Erythroblast (primary cell): Measurements from ENCODE around the gene ACVR1B.

Experiments
- GATA1 ChIP-seq: IDR thresholded peaks from 2 replicates; pipeline ENCODE4 v1.6.1; 2011; ENCODE audit warnings: low read depth, mild to moderate bottlenecking, control low read depth, low read length, moderate library complexity
- POLR2A ChIP-seq: IDR thresholded peaks from 2 replicates; pipeline ENCODE4 v1.6.1; 2011; ENCODE audit warnings: mild to moderate bottlenecking, low read length

DNA sequence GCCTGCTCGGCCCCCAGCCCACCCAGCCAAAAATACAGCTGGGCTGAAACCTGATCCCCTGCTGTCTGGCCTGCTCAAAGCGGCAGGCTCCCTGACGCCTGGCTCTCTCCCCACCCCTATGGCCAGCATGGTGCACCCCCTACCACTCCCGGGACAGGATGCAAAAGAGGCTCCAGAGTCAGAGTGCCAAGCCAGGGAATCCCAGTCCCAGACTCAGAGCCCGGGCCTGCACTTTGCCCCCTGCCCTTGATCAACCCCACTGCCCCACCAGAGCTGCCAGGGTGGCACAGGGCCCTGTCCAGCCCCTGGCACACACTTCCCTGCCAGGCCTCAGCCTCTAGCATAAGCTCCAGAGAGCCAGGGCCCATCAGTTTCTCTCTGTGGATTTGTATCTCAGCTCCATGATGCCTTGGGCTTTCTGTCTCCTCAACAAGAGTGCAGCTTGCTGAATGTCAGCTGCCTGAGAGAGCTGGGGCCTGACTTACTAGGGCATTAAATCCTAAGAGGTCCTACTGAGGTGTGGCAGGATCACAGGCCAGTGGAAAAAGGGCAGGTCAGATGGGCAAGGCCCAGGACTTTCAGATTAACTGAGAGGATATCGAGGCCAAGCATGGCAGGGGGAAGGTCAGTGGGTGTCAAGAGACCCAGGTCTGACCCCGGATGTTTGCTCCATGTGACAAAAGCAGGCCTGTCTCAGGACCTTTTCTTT is 30.3 kb upstream of the ACVR1B start:
- TF ChIP-seq POLR2A, result no peak
- TF ChIP-seq GATA1, result no peak
